ENCODE results near the gene CIAO3.
"Not testable (repeated sequence)": the region's sequence is repeated elsewhere in the genome, so short reads cannot be mapped to it uniquely, and the experiment has no call there.

Gene CIAO3

DNA sequence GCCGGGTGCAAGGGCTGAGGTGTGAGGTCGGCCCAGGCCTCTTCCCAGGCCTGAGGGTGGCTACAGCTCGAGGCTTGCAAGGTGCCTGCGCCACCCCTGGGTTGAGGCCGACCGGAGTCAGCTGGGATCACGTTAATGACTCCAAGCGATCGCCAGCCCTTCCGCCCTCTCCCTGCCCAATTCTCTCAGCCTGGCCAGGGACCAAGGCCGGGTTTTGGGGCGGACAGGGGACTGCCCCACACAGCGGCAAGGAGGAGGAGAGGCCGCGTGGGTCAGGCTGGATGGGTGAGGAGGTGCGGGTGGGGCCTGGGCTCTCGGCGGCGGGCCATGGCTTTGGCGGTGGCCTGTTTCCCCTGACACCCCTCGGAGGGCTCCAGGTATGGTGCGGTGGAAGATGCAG, 47.4 kb downstream of the CIAO3 start:
- DNase-seq (ENCODE audit: low spot score) = no peak
- H3K4me3 ChIP-seq = no peak overlapping the region
- TF ChIP-seq, protein P1, sequence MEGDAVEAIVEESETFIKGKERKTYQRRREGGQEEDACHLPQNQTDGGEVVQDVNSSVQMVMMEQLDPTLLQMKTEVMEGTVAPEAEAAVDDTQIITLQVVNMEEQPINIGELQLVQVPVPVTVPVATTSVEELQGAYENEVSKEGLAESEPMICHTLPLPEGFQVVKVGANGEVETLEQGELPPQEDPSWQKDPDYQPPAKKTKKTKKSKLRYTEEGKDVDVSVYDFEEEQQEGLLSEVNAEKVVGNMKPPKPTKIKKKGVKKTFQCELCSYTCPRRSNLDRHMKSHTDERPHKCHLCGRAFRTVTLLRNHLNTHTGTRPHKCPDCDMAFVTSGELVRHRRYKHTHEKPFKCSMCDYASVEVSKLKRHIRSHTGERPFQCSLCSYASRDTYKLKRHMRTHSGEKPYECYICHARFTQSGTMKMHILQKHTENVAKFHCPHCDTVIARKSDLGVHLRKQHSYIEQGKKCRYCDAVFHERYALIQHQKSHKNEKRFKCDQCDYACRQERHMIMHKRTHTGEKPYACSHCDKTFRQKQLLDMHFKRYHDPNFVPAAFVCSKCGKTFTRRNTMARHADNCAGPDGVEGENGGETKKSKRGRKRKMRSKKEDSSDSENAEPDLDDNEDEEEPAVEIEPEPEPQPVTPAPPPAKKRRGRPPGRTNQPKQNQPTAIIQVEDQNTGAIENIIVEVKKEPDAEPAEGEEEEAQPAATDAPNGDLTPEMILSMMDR (IDR thresholded peaks at IDR 0.05) = no peak
- no peak overlapping the region for H3K27ac ChIP-seq

DNA sequence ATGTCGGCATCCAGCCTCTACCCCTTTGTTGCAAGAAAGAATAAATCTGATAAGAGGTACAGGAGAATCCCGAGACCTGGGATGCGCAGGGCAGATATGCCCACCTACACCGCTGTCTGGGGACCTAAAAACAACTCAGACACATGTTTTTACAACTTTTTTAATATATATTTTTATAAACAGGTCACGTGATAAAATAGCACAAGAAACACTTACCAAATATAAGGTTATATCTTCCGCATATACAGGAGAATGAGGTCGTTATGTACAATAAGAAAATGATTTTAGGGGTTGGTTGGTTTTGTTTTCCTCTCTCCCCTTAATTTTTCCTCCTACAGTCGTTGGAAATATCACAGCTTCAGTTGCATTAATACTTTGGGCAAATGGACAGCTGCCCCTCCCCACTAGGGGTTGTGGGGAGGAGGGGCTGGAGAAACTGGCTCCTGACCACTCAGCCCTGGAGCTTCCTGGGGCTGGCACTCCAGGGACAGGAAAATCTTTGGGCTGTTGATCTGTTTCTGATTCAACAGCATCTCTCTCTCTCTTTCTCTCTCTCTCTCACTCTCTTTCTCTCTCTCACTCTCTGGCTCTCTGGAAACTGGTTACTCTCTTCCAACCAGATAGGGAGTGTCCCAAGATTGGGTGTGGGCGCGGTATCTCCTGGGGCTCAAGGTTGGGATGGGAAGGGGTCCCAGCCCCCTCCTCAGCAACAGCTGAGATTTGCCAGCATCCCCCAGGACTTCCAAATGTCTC, 48.3 kb downstream of the CIAO3 start:
- TF ChIP-seq, protein P1 (IDR thresholded peaks at IDR 0.05) = no peak
- Histone ChIP-seq H3K4me3 (no peak overlapping the region), H3K27ac (no peak overlapping the region)
- DNase-seq (ENCODE audit: low spot score) = no peak

DNA sequence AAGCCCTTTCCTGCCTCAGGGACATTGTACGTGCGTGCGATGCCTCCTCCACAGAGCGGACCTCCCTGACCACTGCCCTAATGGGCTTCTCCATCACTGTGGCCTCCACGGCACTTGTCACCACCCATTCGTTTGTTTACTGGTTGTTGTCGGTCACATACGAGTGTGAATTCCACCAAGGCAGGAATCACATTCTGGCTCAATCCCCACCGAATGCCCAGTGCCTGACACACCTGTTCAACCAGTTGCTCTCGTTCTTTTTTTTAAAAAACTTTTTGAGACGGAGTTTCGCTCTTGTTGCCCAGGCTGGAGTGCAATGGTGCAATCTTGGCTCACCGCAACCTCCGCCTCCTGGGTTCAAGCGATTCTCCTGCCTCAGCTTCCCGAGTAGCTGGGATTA, 49.6 kb downstream of the CIAO3 start:
- not testable (repeated sequence) for DNase-seq (ENCODE audit: low spot score); H3K27ac ChIP-seq; H3K4me3 ChIP-seq

DNA sequence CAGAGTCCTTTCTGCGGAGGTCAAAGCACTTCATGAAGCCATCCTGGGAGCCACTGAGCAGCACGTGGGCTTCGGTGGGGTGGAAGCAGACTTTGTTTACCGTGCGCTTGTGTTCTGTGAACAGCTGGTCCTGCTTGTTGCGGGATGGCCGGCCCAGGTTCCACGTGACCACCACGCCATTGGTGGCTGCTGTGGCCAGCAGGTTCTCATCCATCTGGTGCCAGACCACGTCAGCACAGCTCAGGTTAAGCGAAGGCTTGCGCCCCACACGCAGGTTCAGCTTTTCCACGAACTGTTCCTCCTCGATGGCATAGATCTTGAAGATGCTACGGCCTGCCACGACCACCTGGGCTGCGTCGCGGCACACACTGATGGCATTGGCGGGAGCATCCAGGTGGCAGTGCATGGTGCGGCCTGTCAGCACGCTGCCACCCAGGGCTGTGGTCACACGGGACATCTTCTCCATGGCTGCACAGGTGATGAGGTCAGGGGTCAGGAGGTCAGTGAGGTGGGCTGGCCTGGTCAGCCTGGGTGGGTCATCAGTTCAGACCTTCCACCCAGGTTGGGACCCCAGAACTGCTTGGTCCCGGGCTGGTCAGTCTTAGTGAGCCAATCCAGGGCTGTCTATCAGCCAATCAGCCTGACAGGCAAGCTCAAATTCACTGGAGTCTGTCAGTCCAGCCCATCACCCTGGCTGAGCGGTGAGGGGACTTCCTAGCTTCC, 51.5 kb downstream of the CIAO3 start:
- TF ChIP-seq, protein P1 (IDR thresholded peaks at IDR 0.05) = no peak
- Histone ChIP-seq H3K4me3 (peak overlapping the region; percentile 80), H3K27ac (peak overlapping the region; percentile 79 to 83)
- no peak for DNase-seq (ENCODE audit: low spot score)

DNA sequence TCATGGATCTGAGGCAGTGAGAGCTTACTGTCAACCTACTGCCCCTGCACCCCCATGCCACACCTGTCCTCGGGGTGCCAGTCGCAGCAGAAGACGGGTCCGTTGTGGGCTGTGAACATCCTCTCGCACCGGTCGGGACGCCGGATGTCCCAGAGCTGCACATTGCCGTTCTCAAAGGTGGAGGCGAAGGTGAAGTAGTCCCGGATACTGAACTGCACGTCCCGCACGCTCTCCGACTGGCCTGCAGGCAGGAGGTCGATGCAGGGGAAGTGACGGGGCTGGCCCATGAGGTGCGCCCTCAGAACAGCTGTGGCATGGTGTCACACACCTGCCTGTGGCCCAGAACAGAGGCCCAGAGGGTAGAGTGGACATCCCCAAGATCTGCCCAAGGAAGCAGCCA, 53.3 kb downstream of the CIAO3 start:
- Histone ChIP-seq H3K27ac (no peak overlapping the region), H3K4me3 (no peak overlapping the region)
- DNase-seq (ENCODE audit: low spot score) = no peak
- TF ChIP-seq, protein P1 (IDR thresholded peaks at IDR 0.05) = no peak

DNA sequence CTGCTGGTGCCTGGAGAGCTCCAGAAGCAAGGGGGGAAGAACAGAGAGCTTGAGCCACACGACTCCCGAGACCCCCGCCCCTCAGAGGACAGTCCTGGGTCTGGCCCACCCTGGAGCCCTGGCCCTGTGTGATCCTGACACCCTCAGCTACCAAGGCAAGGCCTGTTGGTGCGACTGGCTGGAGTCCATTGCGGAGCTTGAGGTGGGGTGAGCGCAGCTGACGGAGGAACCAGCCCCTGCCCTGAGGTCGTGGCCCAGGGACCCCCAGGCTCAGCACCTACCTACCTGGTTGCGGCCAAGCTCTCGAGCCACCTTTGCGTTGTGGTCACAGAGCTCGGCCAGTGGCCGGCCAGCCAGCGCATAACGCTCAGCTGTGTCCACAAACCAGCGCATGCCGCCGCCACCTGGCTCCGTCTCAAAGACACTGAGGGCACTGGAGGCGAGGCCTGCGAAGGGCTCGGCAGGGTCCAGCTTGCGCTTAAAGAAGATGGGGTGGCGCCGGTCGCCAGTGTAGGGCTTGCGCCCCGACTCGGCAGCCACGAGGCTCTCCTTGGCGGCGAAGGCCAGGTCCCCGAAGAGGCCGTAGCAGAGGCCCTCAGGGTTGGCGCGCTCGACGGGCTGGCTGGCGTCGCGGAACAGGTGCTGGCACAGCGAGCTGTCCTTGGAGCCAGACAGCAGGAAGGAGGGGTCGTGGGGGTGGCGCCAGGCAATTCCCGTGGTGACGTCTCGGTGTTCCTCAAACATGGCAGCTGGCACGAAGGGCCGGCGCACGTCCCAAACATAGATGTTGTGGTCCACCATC, 54.1 kb downstream of the CIAO3 start:
- Histone ChIP-seq H3K27ac (no peak overlapping the region), H3K4me3 (no peak overlapping the region)
- TF ChIP-seq, protein P1 (IDR thresholded peaks at IDR 0.05) = no peak
- no peak for DNase-seq (ENCODE audit: low spot score)

DNA sequence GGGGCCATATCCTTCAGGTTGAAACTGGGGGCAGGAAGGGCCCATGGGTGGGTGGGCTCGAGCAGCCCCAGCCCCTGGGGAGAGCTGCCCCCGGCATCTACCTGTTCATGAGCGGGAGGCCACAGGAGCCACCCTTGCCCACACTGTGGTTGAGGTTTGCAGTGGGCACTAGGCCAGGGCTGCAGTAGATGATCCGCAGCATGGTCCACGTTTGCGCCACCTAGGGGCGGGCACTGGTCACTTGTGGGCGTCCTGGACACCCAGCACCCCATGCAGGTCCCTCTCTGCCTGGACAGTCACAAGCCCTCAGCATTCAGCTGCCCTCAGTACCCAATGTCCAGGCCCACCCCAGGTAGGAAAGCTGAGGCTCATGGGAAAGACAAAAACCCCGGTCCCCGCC, 54.8 kb downstream of the CIAO3 start:
- TF ChIP-seq, protein P1 (IDR thresholded peaks at IDR 0.05) = no peak
- Histone ChIP-seq H3K4me3 (no peak overlapping the region), H3K27ac (no peak overlapping the region)
- DNase-seq (ENCODE audit: low spot score) = no peak

Measured in coronary artery (tissue), 2 donors.